GM19395 (cell line): ENCODE results near the gene SLC44A3.
"Not testable (repeated sequence)": the region's sequence is repeated elsewhere in the genome, so short reads cannot be mapped to it uniquely, and the experiment has no call there.

Source experiments
- ATAC-seq: cut with Tn5 transposase; IDR thresholded peaks from one replicate; pipeline ENCODE4 v1.9.1; 2021; ENCODE audit warnings: mild to moderate bottlenecking, moderate library complexity; ENCODE audit not compliant: unreplicated experiment

Gene SLC44A3

GRCh38 chr1:94929351-94930217 is 109.4 kb downstream of the SLC44A3 start:
- no peak for ATAC-seq

DNA sequence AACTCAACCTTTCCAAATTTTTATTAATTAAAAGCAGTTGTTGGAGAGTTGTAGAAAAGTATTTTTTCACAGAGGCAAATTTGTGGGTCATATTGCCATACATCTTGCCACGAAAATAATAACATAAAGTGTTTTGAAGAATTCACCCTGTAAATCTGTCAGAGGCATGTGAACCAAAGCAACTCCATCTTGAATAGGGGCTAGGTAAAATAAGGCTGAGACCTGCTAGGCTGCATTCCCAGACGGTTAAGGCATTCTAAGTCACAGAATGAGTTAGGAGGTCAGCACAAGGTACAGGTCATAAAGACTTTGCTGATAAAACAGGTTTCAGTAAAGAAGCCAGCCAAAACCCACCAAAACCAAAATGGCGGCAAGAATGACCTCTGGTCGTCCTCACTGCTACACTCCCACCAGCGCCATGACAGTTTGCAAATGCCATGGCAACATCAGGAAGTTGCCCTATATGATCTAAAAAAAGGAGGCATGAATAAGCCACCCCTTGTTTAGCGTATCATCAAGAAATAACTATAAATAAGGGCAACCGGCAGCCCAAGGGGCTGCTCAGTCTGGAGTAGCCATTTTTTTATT is 111.2 kb downstream of the SLC44A3 start:
- no peak for ATAC-seq

- ATAC-seq: no peak
Observed at GRCh38 chr1:94934551-94934950, 114.4 kb downstream of the SLC44A3 start.

- ATAC-seq: no peak
Observed at GRCh38 chr1:94935034-94935433, 114.9 kb downstream of the SLC44A3 start.

DNA sequence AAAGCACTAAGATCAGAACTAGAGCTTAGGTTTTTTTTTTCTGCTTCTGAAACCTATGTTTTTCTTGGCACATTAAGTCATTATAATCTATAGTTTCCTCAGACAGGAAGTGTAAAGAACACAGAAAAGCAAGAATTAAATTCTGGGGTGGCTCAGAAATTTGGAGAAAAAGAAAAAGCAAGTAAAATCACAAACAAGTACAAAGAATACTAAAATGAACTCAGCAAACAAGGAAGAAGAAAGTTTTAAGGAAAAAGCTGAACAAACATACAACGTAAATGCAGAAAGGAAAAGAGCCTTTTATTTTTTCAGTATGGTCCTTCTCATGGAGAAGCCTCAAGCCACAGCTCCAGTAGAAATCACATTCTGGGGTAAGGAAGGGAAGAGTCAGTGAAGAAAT is 115.3 kb downstream of the SLC44A3 start:
- no peak for ATAC-seq

DNA sequence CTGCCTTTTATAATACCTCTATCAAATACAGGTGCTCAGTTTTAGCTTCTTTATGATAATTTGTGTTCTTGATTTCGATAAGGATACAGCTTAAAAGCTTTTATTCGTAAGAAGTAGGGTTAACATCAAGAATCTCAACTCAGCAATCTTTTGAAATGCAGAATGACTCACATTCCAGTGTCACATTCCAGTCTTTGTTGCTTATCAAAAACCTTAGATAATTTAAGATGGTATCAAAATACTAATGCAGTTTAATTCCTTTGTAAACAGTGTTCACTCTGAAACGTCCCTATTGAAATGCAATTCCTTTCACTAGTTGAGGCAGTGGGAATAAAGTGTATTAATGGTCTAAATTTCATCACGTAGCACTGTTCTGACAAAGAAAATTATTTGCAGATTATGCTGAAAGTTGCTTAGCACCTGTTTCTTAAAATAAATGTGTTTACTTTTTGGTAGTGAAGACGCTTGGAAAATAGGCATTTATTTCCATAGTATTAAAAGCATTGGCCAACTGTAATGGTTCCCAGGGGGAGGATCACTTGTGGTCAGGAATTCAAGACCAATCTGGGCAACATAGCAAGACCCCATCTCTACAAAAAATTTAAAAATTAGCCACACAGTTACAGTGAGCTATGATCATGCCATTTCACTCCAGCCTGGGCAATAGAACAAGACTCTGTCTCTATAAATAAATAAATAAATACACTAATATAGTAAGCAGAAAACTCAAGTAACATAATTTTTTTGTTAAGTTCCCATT is 116.9 kb downstream of the SLC44A3 start:
- ATAC-seq: no peak

DNA sequence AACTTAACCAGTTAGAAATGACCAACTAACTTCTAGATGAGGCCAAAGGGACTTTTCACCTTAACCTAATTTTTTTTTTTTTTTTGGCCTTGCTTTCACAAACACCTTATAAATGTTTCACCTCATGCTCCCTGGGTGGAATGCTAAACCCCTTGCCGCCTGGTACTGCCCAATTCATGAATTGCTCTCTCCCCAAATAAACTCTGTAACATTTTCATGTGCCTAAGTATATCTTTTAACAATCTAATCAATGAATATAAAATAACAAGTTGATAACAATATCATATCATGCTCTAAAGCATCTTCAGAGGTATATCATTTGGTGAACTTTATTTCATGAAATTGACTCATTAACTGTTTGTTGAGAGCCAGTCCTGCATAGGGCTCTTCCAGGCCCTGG is 117.7 kb downstream of the SLC44A3 start:
- ATAC-seq: no peak

DNA sequence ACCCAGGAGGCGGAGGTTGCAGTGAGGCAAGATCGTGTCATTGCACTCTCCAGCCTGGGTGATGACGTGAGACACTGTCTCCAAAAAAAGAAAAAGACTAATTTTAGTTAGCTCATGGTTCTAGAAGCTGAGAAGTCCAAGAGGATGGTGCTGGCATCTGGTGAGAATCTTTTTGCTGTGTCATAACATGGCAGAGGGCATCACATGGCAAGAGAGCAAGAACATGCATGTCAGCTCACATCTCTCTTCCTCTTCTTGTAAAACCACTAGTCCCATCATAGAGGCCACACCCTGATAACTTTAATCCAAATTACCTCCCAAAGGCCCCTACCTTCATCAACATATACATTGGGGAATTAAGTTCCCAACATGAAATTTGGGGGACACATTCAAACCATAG is 120.6 kb downstream of the SLC44A3 start:
- no peak for ATAC-seq

- ATAC-seq: not testable (repeated sequence)
Observed at GRCh38 chr1:94941480-94941879, 121.3 kb downstream of the SLC44A3 start.

DNA sequence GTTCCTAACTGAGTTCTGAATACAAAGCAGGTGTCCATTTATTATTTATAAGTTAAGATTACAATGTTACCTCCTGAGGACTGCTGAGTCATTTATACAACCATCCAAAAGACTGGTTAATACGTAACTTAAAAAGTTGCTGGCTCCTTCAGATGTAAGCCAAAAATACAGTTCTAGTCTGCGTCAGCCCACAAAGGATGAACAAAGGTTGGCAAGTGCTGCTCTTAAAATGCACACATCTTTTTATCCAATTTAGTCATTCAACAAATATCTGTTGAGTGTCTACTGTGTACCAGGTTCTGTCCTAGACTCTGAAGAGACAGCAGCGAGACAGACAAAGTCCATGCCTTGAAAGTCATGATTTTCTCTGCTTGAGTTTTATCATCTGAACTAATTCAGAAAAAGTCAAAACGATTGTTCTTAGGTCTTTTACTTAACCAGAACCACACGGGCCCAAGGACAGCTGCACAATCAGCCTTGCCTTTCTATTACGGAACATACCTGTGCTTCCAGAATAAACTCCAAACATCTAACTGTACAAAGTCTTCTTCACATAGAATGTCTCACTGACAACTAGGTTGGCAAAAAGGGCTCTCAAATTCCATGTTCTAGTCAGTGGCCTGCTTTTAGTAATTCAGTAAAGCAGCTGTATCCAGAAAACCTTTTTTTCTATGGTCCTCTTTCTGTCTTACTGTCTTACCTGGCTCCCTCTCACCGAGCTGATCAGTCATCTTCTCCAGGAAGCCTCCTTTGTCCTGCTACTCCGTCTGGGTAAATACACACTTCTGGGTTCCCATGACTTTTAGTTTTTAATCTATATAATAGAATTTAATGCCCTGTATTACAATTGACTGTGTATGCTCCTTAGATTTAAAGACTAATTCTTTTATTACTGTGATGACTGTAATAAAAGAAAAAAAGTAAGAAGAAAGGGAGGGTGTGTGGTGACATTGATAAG is 122.3 kb downstream of the SLC44A3 start:
- peak; percentile 66 for ATAC-seq
